Astrocyte of the spinal cord (primary cell): ENCODE results near the gene GNAS-AS1.

Experiments used
- DNase-seq: peaks from one replicate; pipeline ENCODE4 v3.0.0; 2011; ENCODE audit warnings: low read depth, low spot score
- H3K4me3 ChIP-seq: 2 replicates; pipeline ENCODE4 v1.5.1; 2011; ENCODE audit warnings: low read depth, mild to moderate bottlenecking, low read length, moderate library complexity
- CTCF ChIP-seq: IDR thresholded peaks from 2 replicates; pipeline ENCODE4 v1.5.1; 2012; ENCODE audit warnings: low read depth, mild to moderate bottlenecking, low read length, inconsistent platforms
- in situ Hi-C: cut with HindIII; loops from 2 replicates; pipeline ENCODE4 v1.10.0; 2017; ENCODE audit warnings: low sequenced_read_pairs

GNAS-AS1 gene

GRCh38 chr20:58783511-58784011, 67.1 kb downstream of the GNAS-AS1 start:
- in situ Hi-C loops = no loop called here
- no peak for DNase-seq
- no peak overlapping the region for H3K4me3 ChIP-seq
- no peak for TF ChIP-seq CTCF

GRCh38 chr20:58781138-58781537, 69.6 kb downstream of the GNAS-AS1 start:
- in situ Hi-C loops = no loop called here
- DNase-seq = no peak
- TF ChIP-seq CTCF = no peak
- H3K4me3 ChIP-seq = no peak overlapping the region

GRCh38 chr20:58778760-58779159, 71.9 kb downstream of the GNAS-AS1 start:
- TF ChIP-seq CTCF = no peak
- H3K4me3 ChIP-seq = no peak overlapping the region
- in situ Hi-C loops = no loop called here
- DNase-seq = no peak

- DNase-seq = no peak
- H3K4me3 ChIP-seq = no peak overlapping the region
- in situ Hi-C loops = no loop called here
- no peak for TF ChIP-seq CTCF
These were observed 73.0 kb downstream of the GNAS-AS1 start for GRCh38 chr20:58777657-58778056.

GRCh38 chr20:58776109-58776508, 74.6 kb downstream of the GNAS-AS1 start:
- no peak for DNase-seq
- in situ Hi-C loops = no loop called here

GRCh38 chr20:58775371-58775770, 75.3 kb downstream of the GNAS-AS1 start:
- in situ Hi-C loops = no loop called here
- H3K4me3 ChIP-seq = no peak overlapping the region
- DNase-seq = no peak
- no peak for TF ChIP-seq CTCF

More at GRCh38 chr20:58776109-58776508, 74.6 kb downstream of the GNAS-AS1 start:
- no peak overlapping the region for H3K4me3 ChIP-seq
- no peak for TF ChIP-seq CTCF
